ENCODE results near the gene GIT1. TPM values are rescaled to one million over a fixed set of nuclear protein-coding genes. Genes with fewer than 3 reads are reported as not detected.

GIT1 gene
- polyA plus RNA-seq, 3 donors = 36.4 to 42.2 (median 40.1) TPM

DNA sequence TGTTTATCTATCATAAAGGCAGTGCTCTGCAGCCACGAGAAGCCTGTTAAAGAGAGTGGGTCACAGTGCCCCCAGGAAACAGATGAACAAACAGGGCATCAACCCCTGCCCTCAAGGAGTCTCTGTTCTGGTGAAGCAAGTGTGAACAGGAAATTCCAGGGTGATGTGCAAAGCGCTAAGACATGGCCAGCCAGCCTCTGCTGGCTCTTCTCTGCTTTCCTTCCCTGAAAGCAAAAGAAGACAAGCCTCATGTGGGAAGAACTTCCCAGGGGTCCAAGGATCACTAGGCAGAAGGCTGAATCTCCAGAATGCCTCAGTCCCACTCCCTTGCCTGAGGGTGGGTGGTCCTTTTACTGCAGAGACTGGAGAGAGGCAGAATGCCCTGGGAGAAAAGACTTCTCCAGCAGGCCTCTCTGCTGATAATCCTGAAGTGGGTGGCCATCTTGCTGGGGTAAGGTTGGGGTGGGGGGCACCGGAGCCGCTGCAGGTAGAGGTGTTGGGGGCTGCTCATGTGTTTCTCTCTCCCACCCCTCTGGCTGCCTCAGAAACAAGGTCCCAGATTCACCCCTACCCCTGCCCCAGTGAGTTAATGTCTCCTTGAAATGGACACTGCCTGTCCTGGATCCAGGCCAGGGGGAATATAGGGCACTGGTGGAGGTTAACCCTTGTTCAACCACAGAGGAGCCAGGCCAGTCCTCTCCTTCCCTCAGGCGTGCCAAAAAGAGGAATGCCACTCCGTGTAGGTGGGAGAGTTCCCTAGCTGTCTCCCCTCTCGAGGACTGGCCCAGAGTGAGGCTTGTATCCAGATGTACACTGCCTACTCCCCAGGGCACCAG is 5.9 kb upstream of the GIT1 start:
- no peak for DNase-seq (ENCODE audit: low read depth in 3 of 3, low spot score in 2 of 3)

- no peak for DNase-seq (ENCODE audit: low read depth in 3 of 3, low spot score in 2 of 3)
These were observed 5.2 kb upstream of the GIT1 start for GRCh38 chr17:29594519-29595090.

DNA sequence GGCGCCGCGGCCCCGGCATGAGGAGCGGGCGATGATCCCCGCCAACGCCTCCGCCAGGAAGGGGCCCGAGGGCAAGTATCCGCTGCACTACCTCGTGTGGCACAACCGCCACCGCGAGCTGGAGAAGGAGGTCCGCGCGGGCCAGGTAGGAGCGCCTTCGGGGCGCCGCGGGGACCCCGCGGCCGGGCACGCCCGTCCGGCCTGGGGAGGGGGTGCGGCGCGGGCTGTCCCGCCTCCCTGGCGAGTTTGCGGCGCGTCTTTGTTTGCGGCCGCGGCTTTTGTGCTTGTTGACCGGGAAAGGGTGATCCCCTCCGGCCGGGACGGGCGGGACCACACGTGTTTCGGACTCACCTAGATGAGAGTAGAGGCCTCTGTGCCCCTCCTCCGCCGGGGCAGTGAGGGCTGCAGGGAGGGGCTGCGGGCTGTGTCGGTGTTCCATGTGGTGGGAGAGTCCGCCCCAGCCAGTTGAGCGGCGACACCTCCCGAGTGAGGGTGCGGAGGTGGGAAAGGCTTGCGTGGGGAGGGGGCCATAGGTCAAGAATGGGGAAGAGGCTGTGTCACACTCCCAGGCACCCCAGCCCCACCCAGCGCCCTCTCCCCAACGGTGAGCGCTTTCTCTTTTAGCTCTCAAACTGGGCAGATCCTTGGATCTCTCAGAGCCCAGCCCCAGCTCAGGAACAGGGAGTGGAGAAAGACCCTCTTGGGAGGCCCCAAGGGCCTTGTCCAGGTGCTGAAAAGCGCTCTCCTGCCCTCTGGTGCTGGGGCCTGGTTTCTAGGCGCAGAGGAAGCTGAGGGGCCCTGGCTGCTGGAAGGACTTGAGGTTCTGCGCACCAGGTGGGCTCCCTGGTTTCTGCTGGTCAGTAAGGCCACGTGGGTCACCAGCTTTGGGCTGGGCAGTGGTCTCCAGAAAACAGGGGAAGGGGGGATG is 4.4 kb upstream of the GIT1 start:
- DNase-seq (ENCODE audit: low read depth in 3 of 3, low spot score in 2 of 3) = no peak

DNA sequence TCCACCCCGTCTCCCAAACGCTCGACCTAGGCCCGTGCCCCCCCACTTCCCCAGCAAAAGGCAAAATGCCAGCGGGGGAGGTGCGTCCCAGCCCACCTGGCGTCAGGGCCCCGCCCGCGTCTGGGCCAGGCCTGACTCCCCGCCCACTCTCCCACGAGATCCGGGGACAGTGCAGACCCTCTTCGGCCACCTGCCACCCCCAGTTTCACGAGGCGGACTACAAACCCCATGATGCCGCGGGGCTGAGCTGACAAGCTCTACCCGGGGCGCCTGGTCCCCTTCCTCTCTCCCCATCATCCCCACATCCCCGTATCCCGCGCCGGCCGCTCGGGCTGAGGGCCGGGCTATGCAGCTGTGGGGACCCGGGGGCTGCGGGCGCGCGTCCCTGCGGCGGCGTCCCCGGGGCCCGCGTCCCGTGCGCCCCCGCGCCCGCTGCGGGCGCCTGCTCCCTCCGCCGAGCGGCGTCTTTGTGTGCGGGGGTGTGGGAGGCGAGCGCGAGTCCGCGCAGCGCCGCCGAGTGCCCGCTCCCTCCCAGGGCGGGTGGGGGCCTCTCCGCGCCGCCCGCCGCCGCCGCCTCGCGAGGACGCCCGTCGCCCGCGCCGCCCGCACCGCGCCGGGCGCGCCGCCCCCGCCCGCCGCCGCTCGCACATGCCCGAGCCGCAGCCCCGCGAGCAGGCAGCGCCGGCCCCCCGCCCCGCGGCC is 3.6 kb upstream of the GIT1 start, which contains the start of gene ANKRD13B:
ANKRD13B (plus strand) TSS at position 283 of the 702 bp plus-strand sequence. CDS start 490 bp downstream, outside the sequence.
- DNase-seq (ENCODE audit: low read depth in 3 of 3, low spot score in 2 of 3) = no peak

DNA sequence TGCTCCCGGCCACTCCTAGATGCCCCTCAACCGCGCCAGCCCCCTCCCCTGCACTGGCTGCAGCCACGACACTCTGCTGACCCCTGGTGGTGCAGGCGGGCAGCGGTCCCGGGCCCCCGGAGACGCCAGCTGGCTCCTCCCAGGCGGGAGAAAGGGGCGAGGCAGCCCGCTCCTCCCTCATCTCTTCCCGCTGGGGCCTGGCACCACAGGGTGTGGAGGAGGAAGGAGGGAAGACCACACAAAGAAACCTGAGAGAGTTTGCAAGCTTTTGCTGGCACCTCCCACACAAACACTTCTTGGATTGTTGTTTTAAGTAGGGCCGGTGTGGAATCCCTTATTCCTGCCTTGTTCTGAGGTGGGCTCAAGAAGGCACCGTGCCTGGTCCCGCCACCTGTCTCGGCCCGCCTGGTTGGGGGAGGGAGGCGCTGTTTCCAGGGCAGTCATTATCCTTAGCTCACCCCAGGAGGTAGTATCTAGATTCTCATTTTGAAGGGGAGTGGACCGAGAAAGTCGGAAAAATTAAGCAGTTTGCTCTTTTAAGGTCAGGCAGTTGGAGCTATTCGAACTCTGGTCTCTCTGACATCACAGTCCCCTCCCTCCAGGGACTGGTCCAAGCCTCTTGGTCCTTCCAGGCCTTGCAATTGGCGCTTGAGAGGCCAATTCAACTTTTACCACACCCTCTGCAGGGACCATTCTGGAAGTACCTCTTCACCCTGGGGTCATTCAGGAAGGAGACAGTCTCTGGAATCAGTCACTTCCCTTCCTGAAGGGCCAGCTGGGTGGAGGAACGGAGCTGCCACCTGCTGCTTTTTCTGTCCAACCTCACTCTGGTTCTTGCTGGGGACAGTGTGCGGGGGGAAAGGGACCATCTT is 2.5 kb upstream of the GIT1 start:
- DNase-seq (ENCODE audit: low read depth in 3 of 3, low spot score in 2 of 3) = peak in 1 of 3 donors; percentile 87

DNA sequence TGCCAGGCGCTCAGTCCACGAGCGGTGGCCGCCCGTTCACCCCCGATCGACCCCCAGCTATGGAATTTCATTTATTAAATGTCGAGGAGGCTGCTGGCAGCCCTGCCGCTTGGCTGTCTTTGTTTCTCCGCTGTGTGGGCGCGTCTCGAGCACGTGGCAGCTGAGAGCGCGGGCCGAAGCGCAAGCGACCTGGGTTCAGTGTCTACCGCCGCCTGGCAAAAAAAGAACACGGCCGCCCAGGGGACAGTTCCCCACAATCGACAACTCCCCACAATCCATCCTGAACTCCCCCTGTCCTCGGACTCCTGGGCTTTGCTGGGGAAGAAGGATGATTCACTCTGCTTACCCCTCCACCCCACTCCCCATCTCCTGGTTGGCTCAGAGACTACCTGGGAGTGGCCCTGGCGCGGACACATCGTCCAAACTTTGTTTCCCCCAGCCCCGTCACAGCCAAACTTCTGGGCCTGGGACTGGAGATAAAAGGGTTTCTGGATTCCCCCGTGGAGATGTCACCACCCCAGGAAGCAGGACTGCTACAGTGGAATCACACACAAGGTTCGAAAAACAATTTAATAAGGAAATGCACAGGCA is 1.8 kb upstream of the GIT1 start:
- no peak for DNase-seq (ENCODE audit: low read depth in 3 of 3, low spot score in 2 of 3)

GRCh38 chr17:29590411-29591145 is 1.1 kb upstream of the GIT1 start:
- no peak for DNase-seq (ENCODE audit: low read depth in 3 of 3, low spot score in 2 of 3)

DNA sequence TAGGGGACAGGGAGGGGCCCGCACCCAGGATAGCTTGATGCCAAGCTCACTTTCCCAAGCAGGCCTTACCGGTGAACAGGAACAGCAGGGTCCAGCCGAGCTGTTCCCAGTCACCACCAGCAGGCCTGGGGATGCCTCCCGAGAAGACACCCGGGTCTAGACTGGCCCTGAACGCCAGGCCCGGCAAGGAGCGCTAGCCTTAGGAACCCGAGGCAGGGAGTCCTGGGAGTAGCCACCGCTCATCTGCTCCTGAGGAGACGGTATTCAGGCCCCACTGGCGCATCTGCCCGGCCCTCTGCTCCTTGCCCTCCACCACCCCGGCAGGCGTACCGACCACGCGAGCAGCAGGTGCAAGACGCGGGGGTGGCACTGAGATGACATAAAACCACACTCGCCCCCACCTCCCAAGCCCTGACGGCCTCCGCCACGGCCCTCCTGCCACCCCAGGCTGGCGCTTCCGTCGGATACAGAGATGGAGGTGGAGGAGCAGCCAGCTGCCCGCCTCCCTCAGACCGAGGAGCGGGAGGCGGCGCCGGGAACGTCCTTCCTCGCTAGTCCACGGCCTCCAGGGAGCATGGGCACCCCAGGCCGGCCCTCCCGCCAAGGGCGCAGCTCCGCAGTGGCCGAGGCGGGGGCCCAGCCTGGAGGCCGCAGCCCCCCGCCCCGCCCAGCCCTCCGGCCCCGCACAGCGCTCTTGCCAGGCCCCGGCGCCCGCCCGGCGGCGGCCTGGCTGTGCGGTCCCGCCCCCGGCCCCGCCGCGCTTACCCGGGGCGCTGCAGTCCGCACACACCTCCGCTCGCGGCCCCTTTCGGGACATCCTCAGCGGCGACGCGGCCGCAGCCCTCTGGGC is 661 bp downstream of the GIT1 start:
- no peak for DNase-seq (ENCODE audit: low read depth in 3 of 3, low spot score in 2 of 3)

- DNase-seq (ENCODE audit: low read depth in 3 of 3, low spot score in 2 of 3) = no peak
These were observed 1.4 kb downstream of the GIT1 start for GRCh38 chr17:29588017-29588561.

DNA sequence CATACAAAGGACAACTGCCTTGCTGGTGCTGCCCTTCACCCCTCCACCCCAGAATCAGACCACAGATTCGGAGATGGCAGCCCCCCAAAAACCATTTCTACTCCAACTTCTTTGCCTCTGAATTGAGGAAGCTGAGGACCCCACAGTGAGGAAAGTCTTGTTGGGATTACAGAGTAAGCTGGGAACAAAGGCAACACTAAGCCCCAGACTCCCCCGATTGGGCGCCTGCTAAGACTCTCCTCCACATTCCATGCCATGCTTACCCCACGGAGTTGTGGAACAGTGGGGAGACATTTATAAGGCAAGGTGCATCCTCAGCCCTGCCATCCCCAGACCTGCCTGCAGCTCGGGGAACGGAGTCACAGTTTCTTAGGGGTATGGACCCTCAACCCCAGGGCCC is 1.9 kb downstream of the GIT1 start:
- DNase-seq (ENCODE audit: low read depth in 3 of 3, low spot score in 2 of 3) = no peak

DNA sequence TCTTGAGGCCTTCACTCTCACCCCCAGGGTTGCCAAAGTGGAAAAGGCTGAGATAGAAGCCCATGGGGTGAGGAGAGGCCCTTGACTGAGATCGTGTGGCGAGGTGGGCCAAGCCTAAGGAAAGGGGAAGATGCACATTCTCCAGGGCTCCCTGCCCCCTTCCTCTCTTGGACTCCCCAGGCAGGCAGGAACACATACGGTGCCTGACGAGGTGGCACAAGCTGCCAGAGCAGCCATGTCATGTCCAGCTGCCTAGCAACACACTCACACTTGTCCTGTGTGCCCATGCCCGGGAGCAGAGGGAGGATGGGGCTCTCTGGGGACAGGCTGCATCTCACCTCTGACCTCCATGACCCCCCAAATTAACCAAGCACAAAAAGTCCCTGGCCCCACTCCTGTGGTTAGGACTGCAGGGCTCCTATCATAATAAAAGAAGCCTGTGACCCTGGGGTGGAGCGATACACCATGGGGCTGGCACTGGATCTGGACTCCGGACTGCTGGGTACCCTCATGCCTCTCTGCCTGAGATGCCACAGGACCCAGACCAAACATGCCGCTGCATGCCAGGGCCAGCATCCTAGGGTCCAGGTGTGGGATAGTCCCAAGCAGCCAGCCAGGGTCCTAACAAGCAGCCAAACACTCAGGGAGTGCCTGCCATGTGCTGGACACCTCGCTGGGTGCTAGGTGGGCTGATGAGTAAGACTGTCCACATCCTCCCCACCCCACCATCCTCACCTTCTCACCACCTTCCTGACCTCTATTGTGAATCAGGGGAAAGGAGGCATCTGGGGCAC is 2.6 kb downstream of the GIT1 start:
- DNase-seq (ENCODE audit: low read depth in 3 of 3, low spot score in 2 of 3) = no peak

- no peak for DNase-seq (ENCODE audit: low read depth in 3 of 3, low spot score in 2 of 3)
These were observed 4.2 kb downstream of the GIT1 start for GRCh38 chr17:29585080-29585751.

DNA sequence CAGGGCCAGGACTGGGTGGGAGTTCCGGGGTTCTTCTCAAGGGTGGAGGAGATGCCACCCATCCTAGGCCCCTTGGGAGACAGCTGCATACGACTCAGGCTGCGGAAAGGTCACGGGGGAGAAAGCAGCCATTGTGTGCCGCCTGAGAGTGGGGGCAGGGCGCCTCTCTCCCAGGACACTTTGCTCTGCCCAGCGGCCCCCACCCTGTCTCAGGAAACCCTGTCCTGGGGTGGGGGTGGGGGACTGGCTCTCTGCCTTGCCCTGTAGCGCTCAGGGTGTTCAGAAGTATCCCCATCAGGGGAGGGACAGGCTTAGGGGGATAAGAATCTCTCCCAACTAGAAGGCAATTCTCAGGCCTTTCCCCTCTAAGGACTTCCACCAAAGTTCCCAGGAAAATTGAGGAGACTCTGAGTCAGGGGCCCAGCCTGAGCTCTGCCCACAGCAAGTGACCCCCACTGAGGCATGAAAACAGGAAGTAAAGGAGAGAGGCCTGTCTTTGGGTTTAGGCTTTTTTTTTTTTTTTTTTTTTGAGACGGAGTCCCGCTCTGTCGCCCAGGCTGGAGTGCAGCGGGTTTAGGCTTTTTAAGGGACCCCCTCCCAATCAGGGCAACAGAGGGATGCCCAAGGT is 4.9 kb downstream of the GIT1 start:
- DNase-seq (ENCODE audit: low read depth in 3 of 3, low spot score in 2 of 3) = no peak

DNA sequence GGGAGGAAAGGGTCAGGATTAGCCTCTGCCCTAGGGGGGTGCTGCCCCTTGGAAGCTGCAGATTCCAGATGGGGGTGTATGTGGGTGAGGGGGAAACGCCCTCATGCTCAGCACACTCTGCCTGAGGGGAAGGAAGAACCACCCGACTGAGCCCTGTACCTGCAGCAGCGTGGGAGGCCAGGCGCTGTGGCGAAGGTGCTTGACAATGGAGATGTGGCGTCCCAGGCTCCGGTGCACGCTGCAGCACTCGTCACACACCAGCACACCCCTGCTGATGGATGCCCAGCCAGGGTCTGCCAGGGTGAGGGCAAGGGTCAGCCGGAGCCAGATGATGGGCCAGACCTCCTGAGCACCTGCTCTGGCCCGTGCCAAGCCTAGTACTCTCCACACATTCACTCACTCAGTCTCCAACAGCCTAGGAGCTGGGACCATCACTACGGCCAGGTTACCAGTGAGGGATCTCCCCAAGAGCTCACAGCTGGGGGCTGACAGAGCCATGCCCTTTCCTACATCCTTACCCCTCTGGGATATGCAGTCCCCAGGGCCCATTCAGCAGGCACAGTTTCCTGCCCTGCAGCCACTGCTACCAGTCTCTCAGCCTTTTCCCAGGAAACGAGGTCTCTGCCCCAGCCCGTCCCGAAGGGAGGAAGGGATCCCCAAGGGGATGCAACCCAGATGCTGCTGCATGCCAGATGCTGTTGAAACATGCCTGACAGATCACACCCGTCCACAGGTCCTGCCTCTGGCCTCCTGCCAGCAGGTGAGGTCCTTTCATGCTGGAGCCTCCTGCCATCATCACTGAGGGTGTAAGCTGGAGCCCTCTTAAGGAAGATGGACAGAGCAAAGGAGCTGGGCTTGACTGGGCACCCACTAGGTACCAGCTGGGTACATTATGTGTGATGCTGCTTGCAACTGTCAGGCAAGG is 5.9 kb downstream of the GIT1 start:
- DNase-seq (ENCODE audit: low read depth in 3 of 3, low spot score in 2 of 3) = no peak
